HG03196 (cell line): ENCODE results near the gene SORT1.
"Not testable (repeated sequence)": the region's sequence is repeated elsewhere in the genome, so short reads cannot be mapped to it uniquely, and the experiment has no call there.

Experiments used
- ATAC-seq: cut with Tn5 transposase; IDR thresholded peaks from one replicate; pipeline ENCODE4 v1.9.1; 2021; ENCODE audit not compliant: unreplicated experiment

Gene SORT1

GRCh38 chr1:109398343-109399225 is 866 bp upstream of the SORT1 start:
- no peak for ATAC-seq

- no peak for ATAC-seq
These were observed 692 bp downstream of the SORT1 start for GRCh38 chr1:109396871-109397580.

GRCh38 chr1:109396513-109396839 is 1.2 kb downstream of the SORT1 start:
- no peak for ATAC-seq

DNA sequence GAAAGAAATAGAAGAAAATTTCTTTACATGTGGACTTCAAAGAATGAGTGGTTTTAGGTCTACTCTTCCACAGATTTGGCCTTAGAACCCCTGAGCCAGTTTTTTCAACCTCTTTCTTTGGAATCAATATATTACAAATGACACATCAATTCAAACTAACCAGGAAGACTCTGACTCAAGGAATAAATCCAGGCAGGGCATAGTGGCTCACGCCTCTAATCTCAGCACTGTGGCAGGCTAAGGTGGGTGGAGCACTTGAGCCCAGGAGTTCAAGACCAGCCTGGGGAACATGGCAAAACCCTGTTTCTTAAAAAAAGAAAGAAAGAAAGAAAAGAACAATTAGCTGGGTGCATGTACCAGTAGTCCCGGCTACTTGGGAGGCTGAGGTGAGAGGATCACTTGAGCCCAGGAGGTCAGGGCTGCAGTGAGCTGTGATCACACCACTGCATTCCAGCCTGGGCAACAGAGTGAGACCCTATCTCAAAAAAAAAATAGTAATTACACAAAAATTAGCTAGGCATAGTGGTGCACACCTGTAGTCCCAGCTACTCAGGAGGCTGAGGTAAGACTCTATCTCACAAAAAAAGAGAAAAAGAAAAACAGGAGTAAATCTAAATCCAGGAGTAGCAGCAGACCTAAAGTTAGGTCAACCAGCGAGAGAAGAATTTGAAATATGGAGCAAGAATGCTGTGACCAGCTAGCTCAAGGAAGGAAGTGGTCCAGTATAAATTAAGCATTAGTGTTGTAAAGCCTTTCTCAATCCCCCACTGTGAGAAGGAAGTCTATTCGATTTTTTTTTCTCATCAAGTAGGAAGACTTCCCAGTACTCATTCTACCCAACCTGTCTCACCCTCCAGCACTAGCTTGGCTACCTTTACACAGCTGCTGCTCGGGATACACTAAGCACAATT is 1.9 kb downstream of the SORT1 start:
- ATAC-seq, result no peak

- ATAC-seq, result not testable (repeated sequence)
These were observed 2.5 kb downstream of the SORT1 start for GRCh38 chr1:109395282-109395599.

DNA sequence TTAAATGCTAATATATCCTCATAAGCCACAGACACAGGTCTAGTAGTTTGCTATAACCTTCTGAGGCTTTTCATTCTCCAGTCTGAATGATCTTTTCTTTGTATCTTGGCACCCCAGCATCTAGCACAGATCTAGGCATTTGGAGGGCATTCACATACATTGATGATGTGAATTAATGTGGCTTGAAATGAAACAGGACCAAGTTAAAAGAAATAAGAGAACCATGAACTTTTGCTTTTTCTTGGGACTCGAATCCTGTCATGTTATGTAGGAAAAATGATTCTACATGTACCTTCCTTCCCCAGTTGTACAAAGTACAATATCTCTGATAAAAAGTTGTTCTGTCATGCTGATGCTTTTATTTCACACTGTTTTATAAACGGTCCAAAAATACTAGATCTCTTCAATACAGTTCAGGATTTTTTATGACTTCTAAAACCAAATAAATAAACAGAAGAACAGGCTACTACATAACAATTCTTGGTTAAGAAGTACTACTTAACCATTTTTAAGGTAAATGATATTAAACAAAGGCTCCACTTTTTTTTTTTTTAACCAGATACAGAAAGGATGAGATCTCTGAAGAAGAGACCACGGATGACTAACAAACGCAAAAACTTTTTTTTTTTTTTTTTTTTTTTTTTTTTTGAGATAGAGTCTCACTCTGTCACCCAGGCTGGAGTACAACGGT is 3.0 kb downstream of the SORT1 start:
- ATAC-seq, result no peak

- no peak for ATAC-seq
These were observed 4.0 kb downstream of the SORT1 start for GRCh38 chr1:109393617-109394233.

DNA sequence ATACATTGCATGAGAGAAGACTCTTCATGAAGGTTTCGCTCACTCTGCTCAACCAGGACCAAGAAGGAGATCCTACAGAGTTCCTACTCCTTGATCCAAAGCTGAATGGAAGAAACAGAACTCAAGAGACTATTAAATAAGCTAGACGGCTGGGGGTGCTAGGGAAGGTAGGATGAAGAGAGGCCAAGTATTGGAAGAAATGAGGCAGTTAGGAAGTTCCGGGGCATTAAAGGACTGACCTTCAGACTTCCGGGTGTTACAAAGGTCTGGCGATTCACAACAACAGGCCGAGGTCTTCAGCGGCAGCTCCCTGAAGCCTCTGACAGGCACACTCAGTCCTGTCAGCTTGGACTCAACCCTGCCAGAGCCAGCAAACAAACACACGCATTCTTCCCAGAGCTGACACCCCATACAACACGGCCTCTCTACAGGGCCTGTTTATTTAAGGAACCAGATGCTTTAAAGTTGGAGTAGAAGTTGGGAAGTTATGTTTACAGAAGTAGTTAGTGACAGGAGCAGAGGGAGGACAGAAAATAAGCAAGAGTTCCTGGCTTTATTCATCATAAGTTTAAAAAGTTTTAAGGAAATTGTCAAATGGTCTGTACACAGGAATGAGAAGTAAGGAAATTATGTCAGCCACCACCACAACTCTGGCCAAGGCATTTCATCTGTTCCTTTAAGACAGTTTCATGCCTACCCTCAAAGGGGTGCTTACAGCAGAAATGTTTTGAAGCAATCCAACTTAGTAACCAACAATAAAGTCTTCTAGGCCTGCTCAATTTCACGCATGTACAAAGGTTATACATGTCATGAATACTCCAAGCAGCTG is 4.7 kb downstream of the SORT1 start:
- ATAC-seq, result no peak

GRCh38 chr1:109392037-109392787 is 5.5 kb downstream of the SORT1 start:
- no peak for ATAC-seq

DNA sequence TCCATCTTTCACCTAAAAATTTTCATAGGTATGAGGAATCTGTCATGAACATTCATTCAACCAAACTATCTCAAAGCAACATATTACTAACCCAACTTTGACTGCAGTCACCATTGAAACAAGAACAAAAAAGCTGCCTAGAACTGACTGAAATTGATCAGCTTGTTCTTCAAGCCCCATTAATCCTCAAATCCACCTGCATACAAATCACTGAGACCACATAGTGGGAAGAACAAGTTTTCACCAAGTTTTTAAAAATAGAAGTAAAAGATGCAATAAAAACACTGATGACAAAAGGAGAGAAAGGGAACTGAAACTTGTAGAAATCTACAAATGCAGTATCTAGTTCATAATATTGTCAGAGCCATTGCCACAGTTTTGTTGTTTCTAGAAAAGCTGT is 6.1 kb downstream of the SORT1 start:
- ATAC-seq, result peak; percentile 70

DNA sequence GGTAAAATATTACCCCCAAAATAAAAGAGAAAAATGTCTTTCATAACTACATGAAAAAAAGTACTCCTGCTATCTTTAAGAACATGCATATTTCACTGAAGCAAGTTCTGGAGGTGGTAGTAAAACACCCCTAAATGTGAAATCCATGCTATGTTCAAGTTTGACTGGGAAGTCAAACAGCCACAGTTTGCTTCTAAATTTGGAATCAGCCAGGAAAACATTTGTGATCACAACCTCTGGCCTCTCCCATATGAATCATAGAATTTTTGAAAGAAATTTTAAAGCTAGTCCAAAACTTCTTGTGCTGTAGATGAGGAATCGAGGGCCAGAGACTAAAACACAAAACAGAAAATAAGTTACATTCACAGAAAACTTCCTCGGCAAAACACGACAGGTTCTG is 6.6 kb downstream of the SORT1 start:
- no peak for ATAC-seq

DNA sequence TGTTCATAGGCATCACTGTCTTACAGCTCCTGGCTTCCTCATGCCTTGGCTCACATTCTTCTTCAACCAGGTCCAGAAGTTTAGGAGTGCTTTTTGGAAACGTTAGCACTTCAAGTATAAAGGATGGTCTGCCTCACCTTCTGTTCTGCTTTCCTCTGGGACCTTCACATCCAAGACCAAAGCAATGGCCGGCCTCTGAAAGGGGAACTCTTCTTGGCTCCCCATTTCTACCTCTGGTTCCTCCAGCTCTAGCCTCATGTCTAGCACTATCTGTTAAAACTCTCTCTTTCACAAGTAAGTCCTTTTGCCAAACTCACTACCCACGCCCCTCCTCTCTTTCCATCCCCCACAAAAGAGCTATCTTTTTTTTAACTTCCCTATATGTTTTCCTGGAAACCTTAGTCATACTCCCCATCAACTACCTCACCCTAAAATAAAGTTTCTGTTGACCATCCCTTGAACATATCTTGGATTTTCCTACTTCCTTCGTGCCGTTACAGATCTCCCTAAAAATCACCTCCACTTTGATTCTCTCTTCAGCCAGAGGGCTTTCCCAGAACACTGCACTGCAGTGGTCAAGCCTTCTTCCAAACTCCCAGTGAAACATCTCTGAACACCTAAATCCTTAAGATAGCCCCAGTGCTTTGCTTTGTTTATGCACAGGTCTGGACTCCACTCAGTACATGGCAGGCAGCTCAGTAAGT is 7.9 kb downstream of the SORT1 start:
- ATAC-seq, result no peak

- no peak for ATAC-seq
These were observed 8.7 kb downstream of the SORT1 start for GRCh38 chr1:109388884-109389637.

DNA sequence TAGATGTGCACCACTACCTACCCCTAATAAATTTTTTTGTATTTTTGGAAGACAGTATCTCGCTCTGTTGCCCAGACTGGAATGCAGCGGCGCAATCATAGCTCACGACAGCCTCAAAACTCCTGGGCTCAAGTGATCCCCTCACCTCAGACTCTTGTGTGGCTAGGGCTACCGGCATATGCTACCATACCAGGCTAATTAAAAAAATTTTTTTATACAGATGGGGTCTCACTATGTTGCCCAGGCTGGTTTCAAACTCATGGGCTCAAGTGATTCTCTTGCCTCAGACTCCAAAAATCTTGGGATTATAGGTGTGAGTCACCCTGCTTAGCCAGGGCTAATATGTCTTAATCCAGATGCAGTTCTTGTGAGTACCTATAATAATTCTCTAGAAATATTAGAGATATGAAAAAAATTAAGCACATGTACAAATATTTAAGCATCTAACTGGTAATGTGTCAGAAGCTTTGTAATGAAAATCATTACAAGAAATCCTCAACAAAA is 9.5 kb downstream of the SORT1 start:
- no peak for ATAC-seq

- ATAC-seq, result no peak
These were observed 11.5 kb downstream of the SORT1 start for GRCh38 chr1:109386054-109386717.

DNA sequence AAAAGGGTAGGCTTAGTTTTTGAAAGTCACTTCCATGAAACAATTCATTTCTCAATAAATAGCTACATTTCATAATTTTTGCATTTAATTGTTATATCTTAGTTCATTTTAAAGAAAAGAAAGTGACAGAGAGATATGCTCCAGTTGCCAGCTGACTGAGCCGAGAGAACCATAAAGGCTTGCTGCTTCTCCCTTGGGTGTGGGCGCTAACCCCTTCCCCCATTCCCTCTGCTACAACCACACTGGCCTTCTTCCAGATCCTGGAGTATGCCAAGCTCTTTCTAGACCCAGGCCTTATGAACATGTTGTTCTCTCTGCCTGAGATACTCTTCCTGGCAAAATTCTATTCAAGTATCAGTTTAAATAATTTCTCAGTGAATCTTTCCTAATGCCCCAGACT is 12.3 kb downstream of the SORT1 start:
- no peak for ATAC-seq

GRCh38 chr1:109383854-109384253 is 13.9 kb downstream of the SORT1 start:
- no peak for ATAC-seq
